ENCODE data around the gene N4BP2.
"Not testable (repeated sequence)": the region's sequence is repeated elsewhere in the genome, so short reads cannot be mapped to it uniquely, and the experiment has no call there.

The N4BP2 gene

GRCh38 chr4:40093400-40093799 lies 36.8 kb downstream of the N4BP2 start:
- not testable (repeated sequence) for DNase-seq

- no peak for DNase-seq
Measured at GRCh38 chr4:40099010-40099409, 42.4 kb downstream of the N4BP2 start.

DNA sequence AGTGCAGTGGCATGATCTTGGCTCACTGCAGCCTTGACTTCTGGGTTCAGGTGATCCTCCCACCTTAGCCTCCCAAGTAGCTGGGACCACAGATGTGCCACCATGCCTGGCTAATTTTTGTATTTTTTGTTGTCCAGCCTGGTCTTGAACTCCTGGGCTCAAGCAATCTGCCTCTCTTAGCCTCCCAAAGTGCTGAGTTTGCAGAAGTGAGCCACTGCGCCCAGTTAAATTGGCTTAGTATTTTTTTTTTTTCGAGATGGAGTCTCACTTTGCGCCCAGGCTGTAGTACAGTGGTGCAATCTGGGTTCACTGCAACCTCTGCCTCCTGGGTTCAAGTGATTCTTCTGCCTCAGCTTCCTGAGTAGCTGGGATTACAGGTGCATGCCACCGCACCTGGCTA lies 50.5 kb downstream of the N4BP2 start:
- DNase-seq = not testable (repeated sequence)

DNA sequence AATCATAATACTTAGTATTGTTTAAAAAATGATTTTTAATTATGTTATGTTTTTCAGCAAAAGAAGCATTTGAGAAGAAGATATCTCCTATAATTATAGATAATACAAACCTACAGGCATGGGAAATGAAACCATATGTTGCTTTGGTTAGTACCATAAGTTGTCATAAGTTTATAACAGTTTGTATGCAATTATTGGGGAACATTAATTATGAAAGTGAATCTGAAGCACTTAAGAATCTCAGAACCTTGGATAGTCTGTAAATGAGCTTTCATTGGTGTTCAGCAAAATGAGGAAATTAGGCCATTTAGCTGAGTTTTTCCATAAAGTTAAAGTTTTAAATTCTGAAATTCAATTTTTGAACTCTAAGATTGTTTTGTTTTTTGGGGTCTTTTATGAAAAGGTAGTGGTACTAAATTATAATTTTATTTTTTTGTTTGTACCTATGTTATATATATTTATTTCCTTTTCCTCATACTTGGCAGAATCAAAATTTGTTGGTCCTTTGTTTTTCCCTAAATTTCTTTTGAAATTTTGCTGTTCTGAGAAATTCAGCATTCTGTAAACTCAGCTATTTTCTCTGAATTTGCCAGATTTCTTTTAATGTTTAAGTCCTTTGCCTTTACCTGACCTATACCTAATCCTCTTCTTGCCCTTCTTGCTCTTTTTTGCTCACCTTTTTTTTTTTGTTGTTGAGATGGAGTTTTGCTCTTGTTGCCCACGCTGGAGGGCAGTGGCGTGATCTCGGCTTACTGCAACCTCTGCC lies 55.6 kb downstream of the N4BP2 start:
- no peak for DNase-seq

GRCh38 chr4:40114206-40114605 lies 57.6 kb downstream of the N4BP2 start:
- DNase-seq = no peak

GRCh38 chr4:40118861-40119260 lies 62.2 kb downstream of the N4BP2 start:
- no peak for DNase-seq

GRCh38 chr4:40119344-40119743 lies 62.7 kb downstream of the N4BP2 start:
- DNase-seq = no peak

DNA sequence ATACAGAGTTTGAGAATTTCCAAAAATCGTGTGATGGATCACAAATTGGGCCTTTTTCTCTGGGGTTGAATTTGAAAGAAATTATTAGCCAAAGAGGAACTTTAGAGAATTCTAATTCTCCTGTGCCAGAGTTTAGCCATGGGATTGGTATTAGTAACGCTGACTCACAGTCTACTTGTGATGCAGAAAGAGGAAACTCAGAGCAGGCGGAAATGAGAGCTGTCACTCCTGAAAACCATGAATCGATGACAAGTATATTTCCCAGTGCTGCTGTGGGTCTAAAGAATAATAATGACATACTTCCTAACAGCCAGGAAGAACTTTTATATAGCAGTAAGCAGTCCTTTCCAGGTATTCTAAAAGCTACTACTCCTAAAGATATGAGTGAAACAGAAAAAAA lies 64.9 kb downstream of the N4BP2 start:
- DNase-seq = no peak

GRCh38 chr4:40122941-40123340 lies 66.3 kb downstream of the N4BP2 start:
- no peak for DNase-seq

DNA sequence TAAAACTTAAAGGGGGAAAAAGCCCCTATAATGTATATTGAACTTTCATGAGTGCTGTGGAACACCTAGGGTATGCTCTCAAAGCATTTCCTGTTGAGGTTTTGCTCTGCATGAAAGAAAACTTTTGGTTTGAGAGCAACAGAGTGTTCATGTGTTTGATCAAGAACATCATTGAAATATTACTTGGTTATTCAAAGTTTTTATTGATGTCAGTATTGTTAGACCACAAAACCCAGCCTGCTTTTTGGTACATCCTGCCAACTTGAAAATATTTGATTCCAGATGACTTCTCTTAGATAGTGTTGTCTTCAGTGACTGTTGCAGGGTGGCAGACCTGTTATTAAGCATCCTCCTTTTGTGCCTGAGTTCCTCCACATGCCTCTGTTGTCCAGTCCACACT lies 68.0 kb downstream of the N4BP2 start:
- DNase-seq = no peak

- DNase-seq = no peak
Measured at GRCh38 chr4:40130401-40131036, 73.9 kb downstream of the N4BP2 start.

- DNase-seq = no peak
Measured at GRCh38 chr4:40132816-40133215, 76.2 kb downstream of the N4BP2 start.

DNA sequence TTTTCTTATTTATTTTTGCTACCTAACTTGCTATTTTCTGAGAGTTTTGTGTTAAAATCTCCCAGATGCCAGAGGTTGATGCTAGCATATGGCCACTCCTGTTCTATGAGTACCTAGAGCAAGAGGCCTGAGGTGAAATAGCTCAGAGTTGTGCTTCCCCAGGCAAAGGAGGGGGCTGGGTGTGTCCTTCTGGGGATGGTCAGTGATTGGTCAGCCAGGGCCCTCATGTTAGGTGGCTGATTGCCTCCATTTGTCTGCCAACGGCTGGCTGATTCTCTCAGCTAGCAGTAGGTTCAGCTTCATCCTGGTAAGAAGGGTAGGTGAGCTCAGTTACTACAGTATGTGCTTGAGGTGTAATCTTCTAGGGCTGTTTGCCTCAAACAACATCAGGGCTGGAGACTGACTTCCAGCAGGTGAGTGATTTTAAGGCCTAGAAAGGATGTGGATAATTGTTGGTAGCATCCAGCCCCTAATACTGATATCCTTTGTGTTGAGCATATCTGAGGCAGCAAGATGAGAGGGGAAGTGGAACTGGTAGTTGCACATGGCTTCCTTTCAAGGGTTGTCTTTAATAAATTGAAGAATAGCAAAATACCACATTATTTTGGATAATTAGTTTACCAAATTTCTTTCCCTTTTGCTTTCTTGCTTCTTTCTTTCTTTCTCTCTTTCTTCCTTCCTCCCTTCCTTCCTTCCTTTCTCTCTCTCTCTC lies 77.7 kb downstream of the N4BP2 start:
- DNase-seq = no peak

GRCh38 chr4:40136202-40136601 lies 79.6 kb downstream of the N4BP2 start:
- not testable (repeated sequence) for DNase-seq

DNA sequence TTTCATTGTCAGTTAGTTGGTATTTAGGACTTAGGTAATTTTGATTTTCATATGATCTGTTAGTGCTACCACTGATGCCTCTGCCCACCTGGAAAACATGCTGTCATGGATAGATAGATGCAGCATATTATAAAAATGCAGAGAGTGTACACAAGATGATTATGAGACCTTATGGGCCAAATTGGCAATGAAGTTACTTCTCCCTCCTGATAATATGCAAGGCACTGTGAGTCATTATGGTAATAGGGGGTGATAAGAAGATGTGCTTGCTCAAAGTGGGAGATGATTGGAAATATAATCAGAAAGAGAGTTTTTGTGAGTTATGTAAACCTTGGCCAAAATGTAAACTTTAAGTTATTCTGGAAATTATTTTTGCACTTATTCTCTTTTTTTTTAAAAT lies 83.5 kb downstream of the N4BP2 start:
- no peak for DNase-seq

DNA sequence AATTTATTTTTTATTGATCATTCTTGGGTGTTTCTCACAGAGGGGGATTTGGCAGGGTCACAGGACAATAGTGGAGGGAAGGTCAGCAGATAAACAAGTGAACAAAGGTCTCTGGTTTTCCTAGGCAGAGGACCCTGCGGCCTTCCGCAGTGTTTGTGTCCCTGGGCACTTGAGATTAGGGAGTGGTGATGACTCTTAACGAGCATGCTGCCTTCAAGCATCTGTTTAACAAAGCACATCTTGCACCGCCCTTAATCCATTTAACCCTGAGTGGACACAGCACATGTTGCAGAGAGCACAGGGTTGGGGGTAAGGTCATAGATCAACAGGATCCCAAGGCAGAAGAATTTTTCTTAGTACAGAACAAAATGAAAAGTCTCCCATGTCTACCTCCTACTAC lies 83.9 kb downstream of the N4BP2 start:
- not testable (repeated sequence) for DNase-seq

DNA sequence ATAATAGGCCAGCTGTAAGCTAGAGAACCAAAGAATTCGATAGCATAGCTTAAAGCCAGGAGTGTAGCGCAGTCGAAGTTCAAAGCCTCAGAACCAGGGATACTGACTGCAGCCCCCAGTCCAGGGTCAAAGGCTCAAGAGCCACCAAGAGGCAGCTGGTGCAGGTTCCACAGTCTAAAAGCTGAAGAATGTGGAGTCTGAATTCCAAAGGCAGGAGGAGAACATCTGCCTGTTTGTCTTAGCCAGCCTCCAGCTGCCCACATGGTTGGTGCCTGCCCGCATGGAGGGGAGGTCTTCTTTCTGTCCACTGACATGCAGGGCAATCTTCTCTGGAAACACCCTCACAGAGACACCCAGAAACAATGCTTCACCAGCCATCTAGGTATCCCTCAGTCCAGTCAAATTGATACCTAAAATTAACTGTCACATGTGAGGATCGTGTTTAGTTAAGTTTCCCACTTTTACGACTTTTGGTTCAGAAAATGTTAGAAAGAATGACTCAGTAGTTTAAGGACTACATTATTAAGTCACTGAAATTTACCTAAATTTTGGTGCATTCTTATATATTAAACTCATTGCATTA lies 87.4 kb downstream of the N4BP2 start:
- no peak for DNase-seq

DNA sequence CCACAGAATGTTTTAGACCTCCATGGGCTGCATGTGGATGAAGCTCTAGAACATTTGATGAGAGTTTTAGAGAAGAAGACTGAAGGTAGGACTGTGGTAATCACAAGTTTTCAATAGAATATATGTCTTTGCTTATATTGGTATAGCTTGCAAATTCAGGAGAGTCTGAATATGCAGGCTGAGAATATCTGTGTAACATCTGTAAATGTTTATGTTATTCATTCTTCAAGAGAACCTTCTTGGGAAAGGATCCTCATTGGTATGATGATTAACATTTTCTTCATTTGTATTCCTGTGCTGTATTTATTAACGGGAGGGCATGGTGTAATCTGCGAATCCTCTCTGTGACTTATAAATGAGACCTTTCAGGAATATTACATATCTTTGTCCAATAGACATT lies 88.1 kb downstream of the N4BP2 start:
- DNase-seq = no peak

- not testable (repeated sequence) for DNase-seq
Measured at GRCh38 chr4:40147490-40147889, 90.8 kb downstream of the N4BP2 start.

GRCh38 chr4:40149960-40150385 lies 93.3 kb downstream of the N4BP2 start:
- peak; percentile 10 to 81 (median 66) for DNase-seq

DNA sequence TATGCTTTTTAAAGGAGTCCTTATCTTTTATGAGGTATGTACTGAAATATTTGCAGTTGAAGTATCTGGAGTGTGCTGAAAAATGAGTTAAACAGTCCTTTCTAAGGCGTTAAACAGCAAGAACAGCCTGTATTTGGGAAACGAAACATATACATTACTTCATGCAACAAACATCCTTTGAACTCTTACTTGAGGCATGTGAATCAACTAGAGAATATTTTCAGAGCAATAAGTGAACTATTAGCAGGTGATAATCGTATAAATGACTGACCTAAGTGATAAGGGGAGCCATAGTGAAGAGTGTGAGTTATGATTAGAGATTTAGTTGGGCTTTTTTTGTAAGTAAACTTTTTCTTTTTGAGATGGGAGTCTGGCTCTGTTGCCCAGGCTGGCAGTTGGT lies 94.3 kb downstream of the N4BP2 start:
- DNase-seq = no peak

GRCh38 chr4:40152637-40153036 lies 96.0 kb downstream of the N4BP2 start:
- peak in 1 of 3 experiments; percentile 45 for DNase-seq

GRCh38 chr4:40157436-40157835 lies 100.8 kb downstream of the N4BP2 start:
- no peak for DNase-seq

DNA sequence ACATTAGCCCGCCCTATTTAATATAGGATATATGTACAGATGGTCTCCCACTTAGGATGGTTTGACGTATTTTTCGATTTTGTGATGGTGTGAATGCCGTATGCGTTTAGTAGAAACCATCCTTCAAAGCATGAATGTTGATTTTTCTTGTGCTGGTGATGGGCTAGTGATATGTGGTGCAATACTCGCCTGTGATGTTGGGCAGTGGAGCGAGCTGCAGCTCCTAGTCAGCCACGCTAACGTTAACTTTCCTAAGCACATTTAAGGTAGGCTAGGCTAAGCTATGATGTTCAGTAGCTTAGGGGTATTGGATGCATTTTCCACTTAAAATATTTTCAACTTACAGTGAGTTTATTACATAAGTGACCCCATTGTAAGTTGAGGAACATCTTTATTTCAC lies 103.6 kb downstream of the N4BP2 start:
- DNase-seq = no peak

All from NCI-H1417 (cell line).